ENCODE results near the gene SLX4IP. TPM values are rescaled to one million over a fixed set of nuclear protein-coding genes. Genes with fewer than 3 reads are reported as not detected.

The SLX4IP gene
- total and polyA plus RNA-seq, 12 donors: 2.8 to 8.2 (median 4.8) TPM

DNA sequence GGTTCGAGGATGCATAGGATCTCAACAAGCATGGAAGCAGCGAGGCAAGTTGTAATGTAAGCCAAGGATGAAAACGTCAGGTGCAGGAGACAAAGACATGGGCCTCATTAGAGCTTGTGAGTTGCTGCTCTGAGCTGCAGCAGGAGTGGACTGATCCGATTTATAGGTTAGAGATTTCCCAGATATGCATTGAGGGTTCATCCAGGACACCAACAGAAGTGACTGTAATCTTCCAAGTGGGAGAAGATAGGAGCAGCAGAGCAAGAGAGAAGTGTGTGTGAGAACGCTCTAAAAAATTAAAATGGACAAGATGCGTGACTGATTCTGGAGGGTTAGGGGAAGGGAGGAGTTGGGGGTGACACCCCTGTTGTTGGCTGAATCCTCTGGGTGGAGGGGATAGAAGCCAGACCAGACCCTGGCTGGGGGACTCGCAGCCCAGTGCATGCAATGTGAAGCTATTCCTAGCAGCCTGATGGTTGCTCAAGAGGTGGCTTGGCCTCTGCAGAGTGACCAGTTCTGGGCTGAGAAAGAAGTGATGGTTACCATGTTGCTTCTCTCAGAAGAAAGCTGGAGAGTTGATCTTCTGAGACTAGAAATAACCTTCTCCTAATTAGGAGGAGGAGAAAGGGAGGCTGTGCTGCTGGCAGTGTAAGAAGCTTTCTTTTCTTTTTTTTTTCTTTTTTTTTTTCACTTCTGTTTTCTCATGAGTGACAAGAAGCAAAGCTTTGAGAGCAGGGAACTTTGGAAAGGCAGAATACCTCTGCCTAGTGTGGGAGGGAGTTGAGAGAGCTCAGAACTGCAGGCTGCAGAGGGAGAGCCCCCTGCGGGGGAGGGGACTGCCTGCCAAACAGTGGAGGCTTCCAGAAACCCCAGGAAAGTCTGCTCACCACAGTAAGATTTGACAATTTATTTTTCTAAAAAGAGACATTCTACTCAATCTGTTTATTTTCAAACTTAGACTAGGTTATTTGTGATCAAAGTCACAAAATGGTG is 116.9 kb downstream of the SLX4IP start:
- DNase-seq: no peak
- H3K36me3 ChIP-seq (replicated peaks in 1 of 2): no peaks in the 10 kb centered on the region
- no peak overlapping the region for H3K4me3 ChIP-seq
- TF ChIP-seq POLR2A (IDR thresholded peaks at IDR 0.05): no peak
- TF ChIP-seq, protein P1, sequence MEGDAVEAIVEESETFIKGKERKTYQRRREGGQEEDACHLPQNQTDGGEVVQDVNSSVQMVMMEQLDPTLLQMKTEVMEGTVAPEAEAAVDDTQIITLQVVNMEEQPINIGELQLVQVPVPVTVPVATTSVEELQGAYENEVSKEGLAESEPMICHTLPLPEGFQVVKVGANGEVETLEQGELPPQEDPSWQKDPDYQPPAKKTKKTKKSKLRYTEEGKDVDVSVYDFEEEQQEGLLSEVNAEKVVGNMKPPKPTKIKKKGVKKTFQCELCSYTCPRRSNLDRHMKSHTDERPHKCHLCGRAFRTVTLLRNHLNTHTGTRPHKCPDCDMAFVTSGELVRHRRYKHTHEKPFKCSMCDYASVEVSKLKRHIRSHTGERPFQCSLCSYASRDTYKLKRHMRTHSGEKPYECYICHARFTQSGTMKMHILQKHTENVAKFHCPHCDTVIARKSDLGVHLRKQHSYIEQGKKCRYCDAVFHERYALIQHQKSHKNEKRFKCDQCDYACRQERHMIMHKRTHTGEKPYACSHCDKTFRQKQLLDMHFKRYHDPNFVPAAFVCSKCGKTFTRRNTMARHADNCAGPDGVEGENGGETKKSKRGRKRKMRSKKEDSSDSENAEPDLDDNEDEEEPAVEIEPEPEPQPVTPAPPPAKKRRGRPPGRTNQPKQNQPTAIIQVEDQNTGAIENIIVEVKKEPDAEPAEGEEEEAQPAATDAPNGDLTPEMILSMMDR (IDR thresholded peaks at IDR 0.05): no peak
- intact Hi-C loops (cut with DNase I): loop anchor here (5.0 to 10.0 kb wide), 2 partner anchors 653 to 720 kb away; no protein-coding TSS in a partner anchor
- H3K27me3 ChIP-seq: no peaks in the 10 kb centered on the region
- WGBS, 4 donors: 78 to 86% (median 81%) methylated on average over 8 of the region's 8 CpGs
- no peaks in the 10 kb centered on the region for H3K4me1 ChIP-seq (replicated peaks in 1 of 2)
- H3K27ac ChIP-seq: no peak overlapping the region
- H3K9me3 ChIP-seq (replicated peaks in 1 of 3): no peaks in the 10 kb centered on the region

DNA sequence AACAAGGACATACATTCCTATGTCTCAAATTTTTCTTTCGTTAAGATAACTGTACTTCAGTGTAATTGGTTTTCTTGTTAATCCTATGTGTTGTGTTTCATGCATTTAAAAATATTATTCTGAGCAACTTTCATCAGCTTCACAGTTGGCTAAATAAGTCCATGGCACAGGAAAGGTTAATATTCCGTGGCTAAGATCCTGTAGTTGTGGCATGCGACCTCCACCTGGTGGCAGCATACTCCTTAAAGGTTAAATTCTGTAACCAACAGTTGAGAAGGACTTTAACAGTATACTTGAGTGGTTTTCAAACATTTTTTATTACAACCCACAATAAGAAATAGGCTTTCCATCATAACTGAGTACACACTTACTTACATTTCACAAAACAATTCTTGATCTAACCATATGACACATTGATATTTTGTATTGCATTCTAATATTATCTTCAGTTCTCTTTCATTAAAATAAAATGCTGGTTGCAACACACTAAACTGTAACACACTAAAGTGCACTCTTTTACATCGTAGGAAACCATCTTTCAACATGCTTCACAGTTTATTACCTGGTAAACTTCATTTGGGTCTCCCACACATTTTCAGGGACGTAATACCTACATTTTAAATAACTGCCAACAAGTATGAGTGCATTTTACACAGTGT is 118.3 kb downstream of the SLX4IP start:
- Histone ChIP-seq H3K27ac (no peak overlapping the region), H3K4me3 (no peak overlapping the region), H3K27me3 (no peaks in the 10 kb centered on the region), H3K4me1 (replicated peaks in 1 of 2) (no peaks in the 10 kb centered on the region), H3K9me3 (replicated peaks in 1 of 3) (no peaks in the 10 kb centered on the region), H3K36me3 (replicated peaks in 1 of 2) (no peaks in the 10 kb centered on the region)
- intact Hi-C loops (cut with DNase I): loop anchor here (5.0 to 10.0 kb wide), 2 partner anchors 651 to 719 kb away; no protein-coding TSS in a partner anchor
- TF ChIP-seq, protein P1 (IDR thresholded peaks at IDR 0.05): peak; percentile 70 to 81 (median 80)
- no peak for TF ChIP-seq POLR2A (IDR thresholded peaks at IDR 0.05)
- WGBS, 4 donors: 37 to 42% (median 39%) methylated on average over 5 of the region's 5 CpGs
- DNase-seq: peak; percentile 49 to 91 (median 75)

DNA sequence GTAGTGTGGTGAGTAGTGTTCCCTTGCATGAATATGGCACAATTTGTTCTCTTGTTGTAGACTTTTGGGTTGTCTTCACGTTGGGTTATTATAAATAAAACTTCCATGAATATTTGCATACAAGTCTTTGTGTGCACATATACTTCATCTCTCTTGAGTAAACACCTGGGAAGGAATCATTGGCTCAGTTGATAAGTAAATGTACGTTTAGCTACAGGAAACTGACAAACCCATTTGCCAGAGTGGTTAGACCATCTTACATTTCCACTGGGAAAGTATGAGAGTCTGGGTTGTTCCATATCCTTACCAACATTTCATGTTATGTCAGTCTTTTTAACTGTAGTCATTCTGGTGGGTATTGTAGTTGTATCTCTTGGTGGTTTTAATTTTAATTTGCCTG is 119.2 kb downstream of the SLX4IP start:
- Histone ChIP-seq H3K9me3 (replicated peaks in 1 of 3) (no peaks in the 10 kb centered on the region), H3K27ac (no peak overlapping the region), H3K27me3 (no peaks in the 10 kb centered on the region), H3K4me1 (replicated peaks in 1 of 2) (no peaks in the 10 kb centered on the region), H3K4me3 (no peak overlapping the region), H3K36me3 (replicated peaks in 1 of 2) (no peaks in the 10 kb centered on the region)
- DNase-seq: no peak
- no peak for TF ChIP-seq POLR2A (IDR thresholded peaks at IDR 0.05)
- TF ChIP-seq, protein P1 (IDR thresholded peaks at IDR 0.05): no peak
- WGBS, 4 donors: 76 to 89% (median 86%) methylated on average over 2 of the region's 2 CpGs
- intact Hi-C loops (cut with DNase I): loop anchor here (5.0 to 10.0 kb wide), 2 partner anchors 651 to 718 kb away; no protein-coding TSS in a partner anchor

DNA sequence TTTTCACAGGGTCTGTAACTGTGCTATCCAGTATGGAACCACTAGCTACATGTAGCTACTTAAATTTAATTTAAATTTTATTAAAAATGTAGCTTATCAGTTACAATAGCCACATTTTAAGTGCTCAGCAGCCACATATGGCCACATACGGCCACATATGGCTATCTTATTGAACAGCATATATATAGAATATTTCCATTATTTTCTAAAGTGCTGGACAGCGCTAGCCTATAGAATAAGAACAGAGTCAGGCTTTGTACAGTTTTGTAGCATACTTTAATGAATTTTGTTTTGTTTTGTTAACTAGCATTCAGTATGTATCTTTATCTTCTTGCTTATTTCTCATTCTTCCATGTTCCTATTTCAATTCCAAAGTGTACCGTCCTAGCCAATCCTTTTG is 120.3 kb downstream of the SLX4IP start:
- Histone ChIP-seq H3K27me3 (no peaks in the 10 kb centered on the region), H3K9me3 (replicated peaks in 1 of 3) (no peaks in the 10 kb centered on the region), H3K4me3 (no peak overlapping the region), H3K4me1 (replicated peaks in 1 of 2) (no peaks in the 10 kb centered on the region), H3K36me3 (replicated peaks in 1 of 2) (no peaks in the 10 kb centered on the region), H3K27ac (no peak overlapping the region)
- TF ChIP-seq POLR2A (IDR thresholded peaks at IDR 0.05): no peak
- TF ChIP-seq, protein P1 (IDR thresholded peaks at IDR 0.05): peak in 1 of 6 experiments; percentile 2
- intact Hi-C loops (cut with DNase I): loop anchor here in 1 of 2 donors (10.0 kb wide), 1 partner anchor 649 kb away; no protein-coding TSS in a partner anchor
- WGBS, 4 donors: 91 to 96% (median 92%) methylated on average over 3 of the region's 3 CpGs
- DNase-seq: no peak

Data from adrenal gland (tissue), 12 donors.